K562 (cell line): Measurements from ENCODE around the gene RNF114. TPM values are rescaled to one million over a fixed set of nuclear protein-coding genes. Genes with fewer than 3 reads are reported as not detected.
A peak's percentile ranks its signal among the peaks of the same experiment; 100 is the strongest.

Experiments used
- ARNT ChIP-seq, 2 experiments: fragments of 450-650 bp; IDR thresholded peaks; 2 replicates each; pipeline ENCODE4 v1.6.1; 2016; ENCODE audit warnings: mild to moderate bottlenecking in 1 of 2
- CSDE1 ChIP-seq, 2 experiments: fragments of 450-650 bp; IDR thresholded peaks; 2 replicates each; pipeline ENCODE4 v1.6.1; 2016; ENCODE audit warnings: mild to moderate bottlenecking in 1 of 2
- EHMT2 ChIP-seq: fragments of 450-650 bp; IDR thresholded peaks from 2 replicates; pipeline ENCODE4 v1.6.1; 2018; ENCODE audit warnings: antibody characterized with exemption
- HDAC2 ChIP-seq: fragments of 450-650 bp; IDR thresholded peaks from 2 replicates; pipeline ENCODE4 v1.6.1; 2016; ENCODE audit warnings: mild to moderate bottlenecking
- KDM1A ChIP-seq, 2 experiments: fragments of 450-650 bp; IDR thresholded peaks; 2 replicates each; pipeline ENCODE4 v1.6.1; 2016; ENCODE audit warnings: mild to moderate bottlenecking in 2 of 2
- MIER1 ChIP-seq: fragments of 450-650 bp; IDR thresholded peaks from 2 replicates; pipeline ENCODE4 v1.6.1; 2016; ENCODE audit warnings: antibody characterized with exemption, mild to moderate bottlenecking, low read depth
- NEUROD1 ChIP-seq: fragments of 150-350 bp; IDR thresholded peaks from 2 replicates; pipeline ENCODE4 v1.6.1; 2014; ENCODE audit warnings: borderline replicate concordance, low read length, low read depth; ENCODE audit not compliant: partially characterized antibody
- NFIX ChIP-seq: fragments of 250-450 bp; sonication (Bioruptor Pico); IDR thresholded peaks from 2 replicates; pipeline ENCODE4 v1.4.0; 2020; ENCODE audit warnings: low read depth, mild to moderate bottlenecking, moderate library complexity
- NFRKB ChIP-seq: fragments of 450-650 bp; IDR thresholded peaks from 2 replicates; pipeline ENCODE4 v1.6.1; 2016; ENCODE audit warnings: low read depth
- NR2C1 ChIP-seq, 2 experiments: fragments of 450-650 bp; IDR thresholded peaks; 2 replicates each; pipeline ENCODE4 v1.6.1; 2017; ENCODE audit warnings: mild to moderate bottlenecking in 2 of 2, antibody characterized with exemption in 1 of 2, inconsistent platforms in 1 of 2, missing compliant biosample characterization in 1 of 2, missing genetic modification characterization in 1 of 2
- NR2C2 ChIP-seq, 2 experiments: fragments of 200-800 bp in 1 of 2; sonication (Bioruptor generic) in 1 of 2; sonication (generic) in 1 of 2; formaldehyde crosslinking in 1 of 2; IDR thresholded peaks; 2 replicates each; pipeline versions ENCODE4 v1.6.1 to v1.8.0; 2016 to 2022; ENCODE audit warnings: mild to moderate bottlenecking in 1 of 2, missing compliant biosample characterization in 1 of 2, missing genetic modification characterization in 1 of 2, missing genetic modification reagents in 1 of 2
- RCOR1 ChIP-seq, 2 experiments: IDR thresholded peaks; 2 replicates each; pipeline ENCODE4 v1.6.1; 2012; ENCODE audit warnings: low read depth in 2 of 2, low read length in 2 of 2, borderline replicate concordance in 1 of 2, improper control_type of control experiment in 1 of 2
- SETDB1 ChIP-seq: IDR thresholded peaks from one replicate; pipeline ENCODE4 v1.6.1; 2012; ENCODE audit warnings: low read length, control low read depth, inconsistent platforms
- SIN3B ChIP-seq: fragments of 450-650 bp; IDR thresholded peaks from 2 replicates; pipeline ENCODE4 v1.6.1; 2017; ENCODE audit warnings: low read depth, mild to moderate bottlenecking, moderate library complexity
- TARDBP ChIP-seq: fragments of 450-650 bp; IDR thresholded peaks from 2 replicates; pipeline ENCODE4 v1.6.1; 2016
- TBP ChIP-seq: optimal IDR thresholded peaks from 2 replicates; pipeline ENCODE3; 2011; ENCODE audit warnings: low read depth, low read length, improper control_type of control experiment
- polyA plus RNA-seq, 8 experiments: library from polyadenylated mRNA; depleted of rRNA in 4 of 8; stranded (reverse) in 5 of 8; unstranded in 3 of 8; fragments of >200 nt; fragmentation: Nextera tagmentation in 2 of 8; fragmentation: Illumina TruSeq in 1 of 8; extraction: Ambion mirVana in 2 of 8; extraction: Trizol in 1 of 8; gene quantifications; 2 replicates each; pipeline versions ENCODE4 v1.2.1 to v1.2.3, GENCODE V29; 2011 to 2014; ENCODE audit warnings: inconsistent platforms in 1 of 8, missing spikeins in 1 of 8
- total RNA-seq, 7 experiments: library from RNA; depleted of rRNA in 6 of 7; stranded (reverse); fragments of >200 nt in 6 of 7; fragmentation: Illumina TruSeq in 2 of 7; extraction: Trizol in 2 of 7; gene quantifications; 2 replicates each; pipeline versions ENCODE4 v1.2.1 to v1.2.3, GENCODE V29; 2011 to 2021; ENCODE audit warnings: low replicate concordance in 1 of 7
- TF ChIP-seq, protein P1 (sequence below): conservative IDR thresholded peaks from 2 replicates; pipeline ENCODE4 v1.6.1; 2011; ENCODE audit warnings: low read depth, mild to moderate bottlenecking, low read length; ENCODE audit not compliant: control insufficient read depth
- TF ChIP-seq, protein P2 (sequence below): fragments of 250-450 bp; sonication (Bioruptor Pico); IDR thresholded peaks from 2 replicates; pipeline ENCODE4 v1.4.0; 2020; ENCODE audit warnings: mild to moderate bottlenecking
- TF ChIP-seq, protein P3 (sequence below): sonication (generic); formaldehyde crosslinking; IDR thresholded peaks from 2 replicates; pipeline ENCODE4 v1.4.0; 2020; ENCODE audit warnings: mild to moderate bottlenecking, missing genetic modification reagents
- TF ChIP-seq, protein P4 (sequence below): sonication (generic); formaldehyde crosslinking; IDR thresholded peaks from 2 replicates; pipeline ENCODE4 v1.8.1; 2023; ENCODE audit warnings: mild to moderate bottlenecking, missing genetic modification reagents

Gene RNF114
- total and polyA plus RNA-seq, 9 of the 15 experiments (the other 6 are each of a cell fraction or from before 2014, with no cell fraction given): 38.6 to 111 (median 62.6) TPM

DNA sequence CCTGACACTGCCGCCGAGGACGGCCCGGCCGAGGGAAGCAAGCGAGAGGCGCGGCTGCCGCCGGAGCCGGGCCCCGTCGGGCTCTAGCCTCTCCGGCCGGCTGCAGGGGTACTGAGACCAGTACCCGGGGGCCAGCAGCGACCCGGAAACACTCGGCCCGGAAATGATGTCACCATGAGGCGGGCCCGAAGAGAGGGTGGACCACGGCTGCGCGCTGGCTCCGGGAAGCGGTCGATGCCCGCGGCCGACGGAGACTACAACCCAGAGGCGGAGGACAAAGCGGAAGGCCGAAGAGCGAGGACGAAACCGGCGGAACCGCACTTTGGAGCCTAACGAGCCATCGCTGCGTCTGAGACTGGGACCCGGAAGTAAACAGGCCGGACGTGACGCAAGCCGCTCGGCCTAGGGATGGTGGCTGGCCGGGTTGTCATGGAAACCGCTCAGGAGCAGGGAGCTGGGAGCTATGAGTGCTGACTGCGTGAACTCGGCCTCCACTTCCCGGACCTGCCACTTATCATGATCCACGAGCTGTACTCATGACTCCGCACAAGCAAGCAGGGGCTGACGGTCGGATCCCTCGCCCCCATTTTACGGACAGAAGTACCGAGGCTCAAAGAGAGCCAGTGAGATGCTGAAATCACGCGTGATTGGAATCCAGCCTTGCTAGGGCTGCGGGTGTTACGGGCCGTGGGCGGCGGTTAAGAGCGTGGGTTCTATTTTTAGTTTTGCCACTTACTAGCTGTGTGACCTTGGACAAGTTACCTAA is 20.6 kb upstream of the RNF114 start, which contains the start of gene SPATA2 (continued):
- TF ChIP-seq TARDBP (no peak), SIN3B (peak; percentile 87), CSDE1 (IDR thresholded peaks at IDR 0.05) (peak in 1 of 2 experiments; percentile 98; a peak in 2 of 4 replicates), NEUROD1 (peak; percentile 59), EHMT2 (peak; percentile 61; the same call in 1 of the 2 replicates), RCOR1 (IDR thresholded peaks at IDR 0.05; ENCODE audit: borderline replicate concordance in 1 of 2, low read depth in 2 of 2, low read length in 2 of 2) (peak; percentile 71 to 88), ARNT (IDR thresholded peaks at IDR 0.05) (0 out of 4 replicates have a peak, but pooled peaks of 1 of the 2 experiments have one; percentile 26), NFIX (peak; percentile 18; the same call in 1 of the 2 replicates), HDAC2 (peak; percentile 100), NR2C1 (IDR thresholded peaks at IDR 0.05) (peak; percentile 100), NR2C1 (tag; IDR thresholded peaks at IDR 0.05) (peak; percentile 100), MIER1 (0 out of 2 replicates have a peak, but pooled peaks have one; percentile 35), TBP (peak; percentile 48), NR2C2 (CRISPR knock-in tag; IDR thresholded peaks at IDR 0.05) (peak; percentile 100), NR2C2 (tag; IDR thresholded peaks at IDR 0.05) (peak; percentile 100), KDM1A (IDR thresholded peaks at IDR 0.05) (peak; percentile 97 to 98), SETDB1 (no peak), NFRKB (peak; percentile 42; the same call in 1 of the 2 replicates)
- TF ChIP-seq, protein P1, sequence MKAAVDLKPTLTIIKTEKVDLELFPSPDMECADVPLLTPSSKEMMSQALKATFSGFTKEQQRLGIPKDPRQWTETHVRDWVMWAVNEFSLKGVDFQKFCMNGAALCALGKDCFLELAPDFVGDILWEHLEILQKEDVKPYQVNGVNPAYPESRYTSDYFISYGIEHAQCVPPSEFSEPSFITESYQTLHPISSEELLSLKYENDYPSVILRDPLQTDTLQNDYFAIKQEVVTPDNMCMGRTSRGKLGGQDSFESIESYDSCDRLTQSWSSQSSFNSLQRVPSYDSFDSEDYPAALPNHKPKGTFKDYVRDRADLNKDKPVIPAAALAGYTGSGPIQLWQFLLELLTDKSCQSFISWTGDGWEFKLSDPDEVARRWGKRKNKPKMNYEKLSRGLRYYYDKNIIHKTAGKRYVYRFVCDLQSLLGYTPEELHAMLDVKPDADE: peak; percentile 51
- TF ChIP-seq, protein P2, sequence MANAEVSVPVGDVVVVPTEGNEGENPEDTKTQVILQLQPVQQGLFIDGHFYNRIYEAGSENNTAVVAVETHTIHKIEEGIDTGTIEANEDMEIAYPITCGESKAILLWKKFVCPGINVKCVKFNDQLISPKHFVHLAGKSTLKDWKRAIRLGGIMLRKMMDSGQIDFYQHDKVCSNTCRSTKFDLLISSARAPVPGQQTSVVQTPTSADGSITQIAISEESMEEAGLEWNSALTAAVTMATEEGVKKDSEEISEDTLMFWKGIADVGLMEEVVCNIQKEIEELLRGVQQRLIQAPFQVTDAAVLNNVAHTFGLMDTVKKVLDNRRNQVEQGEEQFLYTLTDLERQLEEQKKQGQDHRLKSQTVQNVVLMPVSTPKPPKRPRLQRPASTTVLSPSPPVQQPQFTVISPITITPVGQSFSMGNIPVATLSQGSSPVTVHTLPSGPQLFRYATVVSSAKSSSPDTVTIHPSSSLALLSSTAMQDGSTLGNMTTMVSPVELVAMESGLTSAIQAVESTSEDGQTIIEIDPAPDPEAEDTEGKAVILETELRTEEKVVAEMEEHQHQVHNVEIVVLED (CRISPR knock-in tag): no peak
- TF ChIP-seq, protein P3, sequence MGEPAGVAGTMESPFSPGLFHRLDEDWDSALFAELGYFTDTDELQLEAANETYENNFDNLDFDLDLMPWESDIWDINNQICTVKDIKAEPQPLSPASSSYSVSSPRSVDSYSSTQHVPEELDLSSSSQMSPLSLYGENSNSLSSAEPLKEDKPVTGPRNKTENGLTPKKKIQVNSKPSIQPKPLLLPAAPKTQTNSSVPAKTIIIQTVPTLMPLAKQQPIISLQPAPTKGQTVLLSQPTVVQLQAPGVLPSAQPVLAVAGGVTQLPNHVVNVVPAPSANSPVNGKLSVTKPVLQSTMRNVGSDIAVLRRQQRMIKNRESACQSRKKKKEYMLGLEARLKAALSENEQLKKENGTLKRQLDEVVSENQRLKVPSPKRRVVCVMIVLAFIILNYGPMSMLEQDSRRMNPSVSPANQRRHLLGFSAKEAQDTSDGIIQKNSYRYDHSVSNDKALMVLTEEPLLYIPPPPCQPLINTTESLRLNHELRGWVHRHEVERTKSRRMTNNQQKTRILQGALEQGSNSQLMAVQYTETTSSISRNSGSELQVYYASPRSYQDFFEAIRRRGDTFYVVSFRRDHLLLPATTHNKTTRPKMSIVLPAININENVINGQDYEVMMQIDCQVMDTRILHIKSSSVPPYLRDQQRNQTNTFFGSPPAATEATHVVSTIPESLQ (CRISPR knock-in tag): 0 out of 2 replicates have a peak, but pooled peaks have one; percentile 91
- TF ChIP-seq, protein P4, sequence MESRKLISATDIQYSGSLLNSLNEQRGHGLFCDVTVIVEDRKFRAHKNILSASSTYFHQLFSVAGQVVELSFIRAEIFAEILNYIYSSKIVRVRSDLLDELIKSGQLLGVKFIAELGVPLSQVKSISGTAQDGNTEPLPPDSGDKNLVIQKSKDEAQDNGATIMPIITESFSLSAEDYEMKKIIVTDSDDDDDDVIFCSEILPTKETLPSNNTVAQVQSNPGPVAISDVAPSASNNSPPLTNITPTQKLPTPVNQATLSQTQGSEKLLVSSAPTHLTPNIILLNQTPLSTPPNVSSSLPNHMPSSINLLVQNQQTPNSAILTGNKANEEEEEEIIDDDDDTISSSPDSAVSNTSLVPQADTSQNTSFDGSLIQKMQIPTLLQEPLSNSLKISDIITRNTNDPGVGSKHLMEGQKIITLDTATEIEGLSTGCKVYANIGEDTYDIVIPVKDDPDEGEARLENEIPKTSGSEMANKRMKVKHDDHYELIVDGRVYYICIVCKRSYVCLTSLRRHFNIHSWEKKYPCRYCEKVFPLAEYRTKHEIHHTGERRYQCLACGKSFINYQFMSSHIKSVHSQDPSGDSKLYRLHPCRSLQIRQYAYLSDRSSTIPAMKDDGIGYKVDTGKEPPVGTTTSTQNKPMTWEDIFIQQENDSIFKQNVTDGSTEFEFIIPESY: peak; percentile 9; the same call in 1 of the 2 replicates
